ENCODE data around the gene ZNF253.
A peak's percentile ranks its signal among the peaks of the same experiment; 100 is the strongest.
"Not testable (repeated sequence)": the region's sequence is repeated elsewhere in the genome, so short reads cannot be mapped to it uniquely, and the experiment has no call there.

The ZNF253 gene

GRCh38 chr19:19865750-19866610, at the start of gene ZNF253:
ZNF253 (plus strand) TSS chr19:19865882; CDS start chr19:19865997, 115 bp downstream.
- peak; percentile 64 for DNase-seq (ENCODE audit: low read depth)

- DNase-seq (ENCODE audit: low read depth), result no peak
Observed at GRCh38 chr19:19816679-19817078, 49.0 kb upstream of the ZNF253 start.

GRCh38 chr19:19817357-19817756, 48.3 kb upstream of the ZNF253 start:
- DNase-seq (ENCODE audit: low read depth), result no peak

- DNase-seq (ENCODE audit: low read depth), result no peak
Observed at GRCh38 chr19:19820774-19821320, 44.8 kb upstream of the ZNF253 start.

- DNase-seq (ENCODE audit: low read depth), result peak; percentile 59
Observed at GRCh38 chr19:19821366-19821951, 44.2 kb upstream of the ZNF253 start, which contains the start of gene ZNF506. ZNF506 (minus strand) TSS chr19:19821750; CDS start chr19:19821603, 147 bp downstream.

- DNase-seq (ENCODE audit: low read depth), result not testable (repeated sequence)
Observed at GRCh38 chr19:19821976-19822375, 43.7 kb upstream of the ZNF253 start.

- DNase-seq (ENCODE audit: low read depth), result no peak
Observed at GRCh38 chr19:19823916-19824315, 41.8 kb upstream of the ZNF253 start.

GRCh38 chr19:19826875-19827274, 38.8 kb upstream of the ZNF253 start:
- no peak for DNase-seq (ENCODE audit: low read depth)

GRCh38 chr19:19835560-19836038, 30.1 kb upstream of the ZNF253 start:
- DNase-seq (ENCODE audit: low read depth), result no peak

GRCh38 chr19:19847781-19848180, 17.9 kb upstream of the ZNF253 start:
- DNase-seq (ENCODE audit: low read depth), result no peak

GRCh38 chr19:19849056-19849455, 16.6 kb upstream of the ZNF253 start:
- DNase-seq (ENCODE audit: low read depth), result no peak

GRCh38 chr19:19851740-19852139, 13.9 kb upstream of the ZNF253 start:
- not testable (repeated sequence) for DNase-seq (ENCODE audit: low read depth)

GRCh38 chr19:19858751-19859150, 6.9 kb upstream of the ZNF253 start:
- DNase-seq (ENCODE audit: low read depth), result no peak

GRCh38 chr19:19860756-19861390, 4.8 kb upstream of the ZNF253 start:
- DNase-seq (ENCODE audit: low read depth), result no peak

GRCh38 chr19:19866611-19867248, 1.0 kb downstream of the ZNF253 start:
- no peak for DNase-seq (ENCODE audit: low read depth)

GRCh38 chr19:19870086-19870485, 4.4 kb downstream of the ZNF253 start:
- DNase-seq (ENCODE audit: low read depth), result not testable (repeated sequence)

GRCh38 chr19:19871932-19872331, 6.2 kb downstream of the ZNF253 start:
- no peak for DNase-seq (ENCODE audit: low read depth)

GRCh38 chr19:19873381-19873780, 7.7 kb downstream of the ZNF253 start:
- no peak for DNase-seq (ENCODE audit: low read depth)

- no peak for DNase-seq (ENCODE audit: low read depth)
Observed at GRCh38 chr19:19877724-19878123, 12.0 kb downstream of the ZNF253 start.

GRCh38 chr19:19884583-19884982, 18.9 kb downstream of the ZNF253 start:
- DNase-seq (ENCODE audit: low read depth), result no peak

- not testable (repeated sequence) for DNase-seq (ENCODE audit: low read depth)
Observed at GRCh38 chr19:19892055-19892941, 26.6 kb downstream of the ZNF253 start.
